ENCODE data around the gene SCN9A.

SCN9A gene

GRCh38 chr2:166173263-166173662 is 202.5 kb downstream of the SCN9A start:
- no peak for DNase-seq (ENCODE audit: low read depth)

DNA sequence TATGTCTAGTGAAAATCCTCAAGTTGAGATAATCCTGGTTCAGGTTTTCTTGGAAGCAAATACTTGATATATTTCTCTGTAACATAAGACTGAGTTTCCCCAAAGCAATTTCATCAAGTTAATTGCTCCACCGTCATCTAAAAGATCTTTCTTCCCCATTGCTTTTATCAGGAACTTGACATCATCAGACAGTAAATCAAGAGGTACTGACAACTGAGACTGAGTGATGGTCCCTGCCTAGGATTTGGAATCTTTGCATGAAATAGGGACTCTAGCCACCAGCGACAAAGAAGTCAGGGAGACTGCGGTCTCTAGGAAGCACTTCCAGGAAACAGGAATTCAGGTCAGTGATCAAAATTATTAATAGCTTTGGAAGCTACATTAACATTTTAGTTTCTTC is 204.5 kb downstream of the SCN9A start:
- DNase-seq (ENCODE audit: low read depth) = no peak

GRCh38 chr2:166170356-166170755 is 205.4 kb downstream of the SCN9A start:
- DNase-seq (ENCODE audit: low read depth) = peak; percentile 79

DNA sequence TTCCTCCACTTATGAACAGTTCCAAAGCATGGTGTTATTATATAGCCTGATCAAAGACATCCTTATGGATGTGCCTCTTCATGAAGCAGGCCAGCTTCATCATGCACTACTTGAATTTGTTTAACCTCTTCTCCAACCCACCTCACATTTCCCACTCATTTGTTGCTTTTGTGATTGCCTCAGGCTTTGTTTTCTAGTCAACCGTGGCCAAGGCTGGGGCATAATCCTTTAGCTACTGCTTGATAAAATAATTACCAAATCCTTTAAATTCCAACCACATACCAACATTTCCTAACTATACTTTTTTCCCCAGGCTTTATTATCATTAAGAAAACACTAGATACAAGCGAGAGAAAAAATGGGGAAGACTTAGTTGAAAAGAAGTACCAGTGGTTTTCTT is 208.3 kb downstream of the SCN9A start:
- peak; percentile 68 for DNase-seq (ENCODE audit: low read depth)

- DNase-seq (ENCODE audit: low read depth) = peak; percentile 64
Observed at GRCh38 chr2:166163775-166164174, 212.0 kb downstream of the SCN9A start.

DNA sequence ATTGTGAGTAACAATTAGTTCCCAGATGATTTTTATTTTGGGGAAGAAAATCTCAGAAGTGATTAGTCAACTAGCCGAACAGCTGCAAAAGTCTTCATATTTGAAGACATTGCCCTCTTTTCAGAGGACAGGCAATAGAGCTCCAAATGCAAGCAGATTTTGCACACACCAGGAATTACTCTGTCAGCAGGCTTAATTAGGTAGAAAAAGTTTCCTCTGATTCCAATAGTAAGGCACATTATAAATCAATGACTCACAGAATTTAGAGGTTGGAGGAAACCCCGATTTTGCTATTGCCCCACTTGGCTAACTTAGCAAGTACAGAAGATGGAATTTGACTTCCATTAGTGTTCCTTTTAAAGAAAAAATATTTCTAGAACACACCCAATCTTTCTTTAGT is 217.2 kb downstream of the SCN9A start:
- peak; percentile 59 for DNase-seq (ENCODE audit: low read depth)

GRCh38 chr2:166157578-166157977 is 218.2 kb downstream of the SCN9A start:
- DNase-seq (ENCODE audit: low read depth) = no peak

DNA sequence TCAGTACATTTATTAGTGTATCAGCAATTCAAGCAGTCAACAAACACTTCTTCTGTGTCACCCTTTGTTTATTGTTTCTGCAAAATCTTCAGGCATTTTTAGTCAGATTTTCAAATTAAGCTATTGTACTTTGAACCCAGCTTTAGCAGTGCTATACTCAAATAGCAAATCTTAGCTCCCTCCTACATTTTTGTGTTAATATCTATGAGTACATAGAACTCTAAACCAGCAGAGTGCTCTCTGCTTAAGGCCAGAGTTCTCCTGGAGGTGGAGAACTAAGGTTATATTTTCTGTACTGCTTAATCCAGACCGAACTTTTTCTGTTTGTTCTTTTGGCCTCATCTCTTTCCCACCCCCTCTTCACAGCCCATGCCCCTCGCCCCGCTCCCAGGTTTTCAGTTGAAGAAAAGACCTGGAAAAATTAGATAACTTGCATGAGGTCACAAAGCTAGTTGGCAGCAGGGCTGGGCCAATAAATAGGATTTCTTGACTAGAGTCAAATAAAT is 218.7 kb downstream of the SCN9A start:
- DNase-seq (ENCODE audit: low read depth) = no peak

DNA sequence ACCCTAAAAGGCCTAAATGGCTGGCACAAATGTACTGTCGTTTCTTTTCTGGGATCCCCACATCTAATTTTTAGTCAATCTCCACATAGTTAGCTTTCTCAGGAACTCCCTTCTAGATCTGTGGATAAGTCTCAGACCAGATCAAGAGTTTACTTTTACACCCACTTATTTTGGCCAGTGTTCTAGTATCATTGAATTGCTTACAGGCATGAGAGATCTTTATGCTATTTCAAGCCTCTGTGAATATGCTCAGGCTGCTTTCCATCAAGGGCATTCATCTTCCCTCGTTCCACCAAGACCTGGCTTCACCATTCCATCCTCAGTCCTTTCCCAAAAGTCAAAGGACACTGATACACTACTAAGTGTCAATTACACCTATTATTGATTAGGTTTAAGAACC is 220.2 kb downstream of the SCN9A start:
- DNase-seq (ENCODE audit: low read depth) = no peak

- DNase-seq (ENCODE audit: low read depth) = no peak
Observed at GRCh38 chr2:166154685-166155338, 220.9 kb downstream of the SCN9A start.

GRCh38 chr2:166152064-166152463 is 223.7 kb downstream of the SCN9A start:
- no peak for DNase-seq (ENCODE audit: low read depth)

DNA sequence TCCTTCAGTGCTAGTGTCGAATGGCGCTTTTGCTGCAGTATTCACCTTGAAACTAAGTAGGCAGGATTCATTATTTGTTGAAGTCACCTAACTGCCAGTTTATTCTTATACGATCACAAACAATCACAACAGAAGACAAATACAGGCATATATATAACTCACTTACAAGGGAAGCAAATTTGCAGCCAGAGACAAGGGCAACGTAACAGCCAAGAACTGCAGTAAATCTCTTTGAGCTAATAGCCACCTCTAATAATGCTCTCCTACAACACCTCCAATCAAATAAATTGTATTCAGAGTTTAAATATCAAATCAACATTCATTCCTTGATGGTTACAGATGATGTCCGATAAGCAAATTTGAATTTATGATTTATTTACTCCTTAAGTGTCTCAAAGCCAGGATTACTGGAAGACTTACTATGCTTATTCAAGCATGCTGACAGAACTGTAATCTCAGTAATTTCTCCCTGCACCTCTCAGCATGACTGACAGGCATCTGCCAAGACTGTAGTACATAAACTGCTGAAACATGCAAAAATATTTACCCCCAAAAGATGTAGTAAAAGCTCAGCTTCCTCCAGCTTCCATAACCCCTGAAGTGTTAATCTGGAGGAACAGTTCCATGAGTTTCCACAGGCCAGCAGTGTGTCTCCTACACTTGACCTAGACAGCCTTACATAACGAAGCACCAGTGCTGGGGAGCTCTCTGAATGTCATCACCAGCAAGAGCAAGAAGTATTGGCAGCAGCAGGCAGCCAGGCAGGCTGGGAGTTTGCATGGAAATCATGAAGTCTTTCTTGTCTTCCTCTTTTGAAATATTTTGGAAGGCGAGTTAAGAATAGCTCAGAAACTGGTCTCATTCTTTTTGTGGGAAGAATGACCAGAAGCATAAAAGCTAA is 227.0 kb downstream of the SCN9A start:
- no peak for DNase-seq (ENCODE audit: low read depth)

DNA sequence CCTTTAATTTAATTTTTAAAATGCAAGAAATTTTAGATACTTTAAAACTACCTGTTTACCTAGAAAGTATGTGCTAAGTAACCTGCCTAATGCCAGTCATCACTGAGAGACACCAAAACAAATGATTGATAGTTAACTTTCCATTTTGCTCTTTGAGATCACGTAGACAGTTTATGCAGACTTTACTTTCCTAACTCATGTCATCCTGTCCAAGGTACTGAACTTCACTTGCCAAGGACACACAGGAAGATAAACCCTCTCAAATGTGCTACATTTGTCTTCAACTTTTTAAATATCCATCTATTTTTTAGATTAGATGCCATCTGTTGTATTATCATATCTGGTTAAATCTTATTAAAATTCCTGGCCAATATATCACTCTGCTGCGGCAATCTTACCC is 227.9 kb downstream of the SCN9A start:
- no peak for DNase-seq (ENCODE audit: low read depth)
